SW 1271 (cell line): ENCODE results near the gene ALDH1L1.

Experiments
- DNase-seq, 2 experiments: peaks; one replicate each; lab custom pipeline; 2025; lab: John Stamatoyannopoulos, UW

ALDH1L1 gene

DNA sequence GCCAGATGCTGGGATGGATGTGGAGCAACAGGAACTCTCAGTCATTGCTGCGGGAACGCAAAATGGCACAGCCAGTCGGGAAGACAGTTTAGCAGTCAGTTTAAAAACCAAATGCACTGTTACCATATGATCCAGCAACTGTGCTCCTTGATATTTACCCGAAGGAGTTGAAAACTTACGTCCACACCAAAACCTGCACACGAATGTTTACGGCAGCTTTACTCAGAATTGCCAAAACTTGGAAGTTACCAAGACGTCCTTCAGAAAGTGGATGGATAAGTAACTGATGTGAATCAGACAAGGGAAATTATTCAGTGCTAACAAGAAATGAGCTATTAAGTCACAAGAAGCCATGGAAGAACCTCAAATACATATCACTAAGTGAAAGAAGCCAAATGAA, 60.4 kb downstream of the ALDH1L1 start:
- no peak for DNase-seq

DNA sequence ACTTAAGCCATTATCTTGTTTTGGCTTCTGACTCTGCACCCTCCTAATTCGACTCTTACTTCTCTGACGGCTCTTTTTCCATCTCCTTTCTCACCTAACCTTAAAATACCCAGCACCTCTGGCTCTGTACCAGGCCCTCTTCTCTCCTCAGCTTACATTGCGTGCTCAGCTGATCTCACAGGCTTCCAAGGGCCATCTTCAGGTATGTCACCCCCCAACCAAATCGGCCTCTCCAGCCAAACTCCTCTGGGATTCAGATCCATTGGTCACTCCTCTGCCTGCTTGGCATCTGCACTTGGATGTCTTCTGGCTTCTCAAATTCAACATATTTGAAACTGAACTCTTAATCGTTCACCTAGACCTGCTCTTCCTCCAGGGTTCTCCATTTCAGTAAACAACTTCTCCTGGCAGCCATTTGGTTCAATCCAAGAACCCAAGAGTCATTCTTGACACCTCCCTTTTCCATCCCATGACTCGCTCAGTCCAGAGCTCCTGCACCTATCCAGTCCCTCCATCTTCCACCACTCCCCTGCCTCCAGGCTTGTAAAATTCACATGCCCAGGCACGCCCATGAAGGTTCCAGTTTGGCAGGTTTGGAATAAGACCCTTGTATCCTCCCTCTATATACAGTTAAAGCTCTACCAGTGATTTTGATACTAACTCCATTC, 61.2 kb downstream of the ALDH1L1 start:
- no peak for DNase-seq

DNA sequence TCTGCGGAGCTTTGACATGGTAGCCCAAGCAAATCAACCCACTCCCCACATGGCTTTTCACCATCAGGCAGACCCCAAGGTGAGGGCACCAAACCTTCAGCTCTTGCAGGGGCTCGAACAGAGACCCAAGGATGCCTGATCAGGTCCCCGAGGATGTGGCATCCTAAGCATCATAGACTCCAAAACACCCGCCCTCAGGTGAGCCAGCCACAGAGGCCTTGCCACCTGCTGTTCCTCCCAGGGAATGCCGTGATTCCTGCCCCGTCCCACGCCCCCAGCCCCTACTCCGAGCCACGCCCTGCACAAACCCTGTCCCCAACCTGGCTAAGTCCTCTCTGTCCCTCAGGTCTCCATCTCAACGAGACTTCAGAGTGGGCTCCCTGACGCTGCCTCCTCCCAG, 61.8 kb downstream of the ALDH1L1 start:
- DNase-seq, result no peak

DNA sequence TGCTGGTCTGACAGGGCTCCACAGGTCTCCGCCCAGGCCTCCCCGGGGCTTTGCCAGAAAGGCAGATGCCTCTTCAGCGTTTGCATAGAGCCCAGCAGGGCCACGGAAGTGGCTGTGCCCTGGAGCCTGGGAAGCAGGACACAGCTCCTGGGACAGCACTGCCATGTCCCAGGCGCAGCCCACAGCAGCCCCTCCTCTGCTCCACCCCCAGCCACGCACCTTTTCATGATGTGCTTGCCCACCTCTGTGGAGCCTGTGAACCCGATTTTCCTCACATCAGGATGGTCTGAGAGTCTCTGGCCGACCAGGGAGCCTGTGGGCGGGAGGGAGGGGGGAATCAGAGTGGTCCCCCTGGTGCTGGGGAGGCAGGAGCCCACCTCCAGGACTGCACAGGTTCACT, 62.6 kb downstream of the ALDH1L1 start:
- no peak for DNase-seq

DNA sequence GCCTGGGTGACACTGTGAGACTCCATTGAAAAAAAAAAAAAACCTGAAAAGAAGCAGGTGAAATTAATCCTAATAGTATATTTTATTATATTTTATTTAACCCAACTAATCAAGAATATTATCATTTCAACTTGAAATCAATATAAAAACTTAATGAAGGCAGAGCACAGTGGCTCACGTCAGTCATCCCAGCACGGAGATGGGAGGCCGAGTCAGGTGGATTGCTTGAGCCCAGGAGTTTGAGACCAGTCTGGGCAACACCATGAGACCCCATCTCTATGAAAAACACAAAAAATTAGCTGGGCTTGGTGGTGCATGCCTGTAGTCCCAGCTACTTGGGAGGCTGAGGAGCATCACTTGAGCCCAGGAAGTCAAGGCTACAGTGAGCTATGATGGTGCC, 63.2 kb downstream of the ALDH1L1 start:
- no peak for DNase-seq

DNA sequence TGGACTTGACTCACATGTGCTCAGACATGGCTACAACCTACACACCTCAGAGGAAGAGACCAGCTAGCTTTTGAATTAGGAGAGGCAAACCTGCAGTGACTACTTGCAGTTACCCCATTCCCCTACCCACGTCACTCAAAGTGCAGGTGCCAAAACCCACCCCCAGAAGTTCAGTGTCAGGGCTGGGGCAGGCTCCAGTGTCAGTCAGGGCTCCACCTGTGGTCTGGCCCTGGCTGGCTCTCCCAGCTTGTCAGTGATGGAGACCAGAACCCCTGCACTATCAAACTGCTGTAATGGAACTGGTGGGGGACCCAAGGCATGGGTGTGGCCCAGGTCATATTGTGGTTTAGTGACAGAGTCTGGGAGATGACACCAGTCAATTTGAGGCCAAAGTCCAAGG, 63.9 kb downstream of the ALDH1L1 start:
- DNase-seq, result no peak

DNA sequence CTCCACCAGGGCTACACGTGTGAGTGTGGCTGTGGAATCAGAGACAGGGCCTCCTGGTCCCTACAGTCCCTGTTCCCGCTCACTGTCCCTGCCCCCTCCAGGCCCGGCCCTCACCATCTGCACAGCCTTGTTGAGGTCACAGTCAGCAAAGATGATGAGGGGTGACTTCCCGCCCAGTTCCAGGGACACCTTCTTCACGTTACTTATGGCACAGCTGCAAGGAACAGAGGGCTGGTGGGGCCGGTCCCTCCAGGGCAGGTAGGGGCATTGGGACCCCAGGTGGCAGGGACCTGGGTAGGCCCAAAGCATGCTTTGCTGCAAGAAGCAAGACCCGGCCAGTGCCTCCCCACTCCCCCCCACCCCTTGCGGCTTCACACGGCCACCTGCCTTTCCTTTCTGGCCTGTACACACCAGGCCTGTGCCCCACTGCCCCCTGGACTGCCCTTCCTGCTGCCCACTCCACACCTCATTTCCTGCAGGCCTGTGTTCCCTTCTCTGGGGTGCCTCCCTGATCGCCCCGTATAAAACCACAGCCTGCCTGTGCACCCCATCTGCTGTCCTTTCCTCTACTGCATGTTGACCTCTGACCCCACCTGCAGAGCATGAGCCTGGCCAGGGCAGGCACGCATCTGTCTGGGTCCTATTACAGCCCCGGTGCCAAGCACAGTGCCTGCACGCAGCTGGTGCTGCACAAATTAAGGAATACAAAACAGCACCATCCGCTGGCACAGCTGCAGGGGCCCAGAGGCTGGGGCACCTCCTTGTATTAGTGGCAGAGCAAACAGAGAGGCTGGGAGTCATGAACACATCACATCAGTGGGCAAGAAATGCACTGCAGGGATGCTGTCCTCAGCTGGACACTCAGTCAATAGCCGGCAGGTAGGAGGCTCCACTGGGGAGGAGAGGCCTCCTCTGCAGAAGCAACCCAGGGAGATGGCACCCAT, 65.7 kb downstream of the ALDH1L1 start:
- DNase-seq, result no peak

DNA sequence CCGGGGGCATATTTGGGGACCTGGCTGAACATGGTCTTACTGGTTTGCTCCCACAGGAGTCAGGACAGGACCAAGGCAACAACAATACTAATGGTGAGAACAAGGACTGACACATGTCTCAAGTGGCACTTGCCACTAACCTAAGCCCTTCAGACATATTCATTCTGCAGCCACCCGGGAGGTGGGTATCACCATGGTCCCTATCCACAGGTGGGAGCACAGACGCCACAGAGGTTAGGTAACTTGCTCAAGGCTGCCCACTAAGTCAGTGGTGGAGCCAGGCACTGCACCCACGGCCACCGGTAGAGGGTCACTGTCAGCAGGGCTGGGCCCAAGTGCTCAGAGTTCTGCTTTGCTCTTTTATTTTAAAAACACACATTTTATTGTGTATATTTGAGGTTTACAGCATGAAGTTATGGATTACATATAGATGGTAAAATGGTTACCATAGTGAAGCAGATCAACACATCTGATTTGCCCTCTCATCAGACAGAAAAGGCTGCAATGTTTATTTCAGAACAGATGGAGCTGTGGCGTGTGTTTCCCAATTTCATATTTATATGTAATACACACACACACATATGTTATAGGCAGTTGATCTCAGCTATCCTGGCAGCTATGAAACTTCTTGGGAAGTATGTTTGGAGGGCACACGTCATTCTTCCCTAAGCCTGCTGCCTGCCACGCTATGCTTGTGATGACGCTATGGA, 66.5 kb downstream of the ALDH1L1 start:
- no peak for DNase-seq

DNA sequence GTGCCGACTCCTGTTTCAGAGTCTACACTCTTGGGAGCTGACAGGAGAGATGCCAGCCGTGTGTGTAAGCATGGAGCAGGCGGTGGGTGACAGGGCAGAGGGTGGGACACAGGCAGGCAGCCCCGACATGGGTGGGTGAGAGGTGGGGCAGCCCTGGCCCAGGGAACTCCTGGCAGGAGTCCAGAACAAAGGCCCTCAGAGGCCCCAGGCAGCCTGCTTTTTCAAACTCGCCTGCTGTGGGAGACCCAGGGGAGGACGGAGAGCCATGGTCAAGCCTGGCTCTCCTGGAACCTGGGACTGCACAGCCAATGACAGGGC, 67.2 kb downstream of the ALDH1L1 start:
- DNase-seq, result no peak

DNA sequence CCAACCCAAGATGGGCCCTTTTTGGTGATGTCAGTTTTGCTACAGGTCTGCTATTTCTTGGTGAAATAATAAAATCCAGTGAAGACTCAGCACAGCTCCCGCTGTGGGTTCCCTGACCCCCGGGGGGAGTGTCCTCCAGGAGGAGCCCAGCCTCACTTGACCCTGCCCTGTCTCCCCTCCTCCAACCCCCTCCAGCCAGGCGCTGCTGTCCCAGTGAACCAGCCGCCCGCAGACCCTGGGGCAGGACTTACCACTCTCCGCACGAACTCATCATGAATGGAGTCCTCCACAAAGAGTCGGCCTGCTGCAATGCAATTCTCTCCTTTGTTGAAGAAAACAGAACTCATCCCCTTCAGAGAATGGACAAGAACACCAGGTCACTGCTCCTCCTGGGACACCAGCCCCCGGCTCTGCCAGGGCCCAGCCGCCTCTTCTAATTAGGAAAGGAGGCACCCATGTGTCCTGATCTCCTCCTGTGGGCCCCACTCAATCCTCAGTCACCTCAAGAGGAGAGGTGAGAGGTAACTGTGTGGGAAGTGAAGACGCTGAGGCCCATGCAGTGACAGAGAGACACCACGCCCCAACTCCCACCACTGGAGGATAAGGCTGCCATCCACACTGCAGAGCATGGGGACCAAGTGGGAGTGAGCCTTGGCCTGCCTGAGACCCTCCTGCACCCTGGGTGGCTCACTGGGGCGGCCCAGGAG, 67.7 kb downstream of the ALDH1L1 start:
- no peak for DNase-seq

DNA sequence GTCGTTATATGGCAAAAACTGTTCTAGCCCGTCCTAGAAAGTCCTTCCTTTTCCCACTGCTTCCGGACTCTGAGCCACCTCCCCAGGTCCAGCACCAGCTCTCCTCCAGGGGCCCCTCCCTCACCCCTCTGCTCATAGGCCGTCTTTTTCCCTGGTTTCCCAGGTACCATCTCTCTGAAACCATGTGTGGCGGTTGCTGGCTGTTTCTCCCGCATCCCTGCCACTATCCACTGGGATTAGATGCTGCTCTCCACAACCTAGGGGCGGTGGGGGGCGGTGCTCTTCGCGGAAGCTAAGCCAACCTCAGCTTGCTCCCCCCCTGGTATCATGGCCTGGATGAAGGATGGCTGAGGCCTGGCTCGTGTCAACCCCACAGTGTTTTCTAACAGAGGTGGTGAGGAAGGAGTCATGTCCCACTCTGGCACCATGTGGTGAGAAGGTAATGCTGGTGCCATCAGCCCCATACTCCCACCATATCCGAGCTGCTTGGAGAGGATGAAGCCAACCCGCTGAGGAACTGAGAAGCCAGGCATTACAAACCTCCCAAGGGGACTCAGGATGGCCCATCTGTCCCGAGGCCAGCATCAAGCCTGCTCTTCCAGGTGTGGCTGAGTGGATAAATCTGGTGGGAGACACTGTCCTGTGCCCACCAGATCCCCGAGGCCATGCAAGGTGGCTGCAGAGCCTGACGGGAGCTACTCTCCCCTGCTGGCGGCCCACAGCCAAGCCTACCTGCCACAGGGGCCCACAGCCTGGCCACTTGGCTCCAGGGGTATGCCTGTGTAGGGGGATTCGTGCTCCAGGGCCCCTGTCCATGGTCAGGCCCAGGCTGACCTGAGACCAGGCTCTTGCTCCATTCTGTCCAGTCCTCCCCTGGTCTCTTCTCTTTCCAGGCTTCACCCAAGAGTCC, 68.6 kb downstream of the ALDH1L1 start:
- DNase-seq, result no peak

DNA sequence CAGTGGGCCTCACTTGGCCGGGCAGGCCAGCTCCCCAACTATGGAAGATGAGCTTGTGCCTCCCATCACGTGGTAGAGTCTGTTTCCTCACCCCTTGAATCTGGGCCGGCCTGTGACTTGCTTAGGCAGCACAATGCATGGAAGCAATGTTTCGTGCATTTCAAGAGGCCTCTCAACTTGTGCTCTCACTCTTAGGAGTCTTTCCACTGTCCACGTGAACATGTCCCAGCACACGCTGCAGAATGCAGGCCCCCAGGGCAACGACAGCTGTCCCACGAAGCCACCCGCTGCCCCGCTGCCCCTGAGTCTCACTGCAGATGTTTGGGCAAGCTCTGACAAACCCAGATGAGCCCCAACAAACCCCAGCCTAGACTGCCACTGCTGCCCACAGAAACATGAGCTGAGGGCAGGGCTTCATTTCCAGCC, 69.2 kb downstream of the ALDH1L1 start:
- DNase-seq, result no peak

DNA sequence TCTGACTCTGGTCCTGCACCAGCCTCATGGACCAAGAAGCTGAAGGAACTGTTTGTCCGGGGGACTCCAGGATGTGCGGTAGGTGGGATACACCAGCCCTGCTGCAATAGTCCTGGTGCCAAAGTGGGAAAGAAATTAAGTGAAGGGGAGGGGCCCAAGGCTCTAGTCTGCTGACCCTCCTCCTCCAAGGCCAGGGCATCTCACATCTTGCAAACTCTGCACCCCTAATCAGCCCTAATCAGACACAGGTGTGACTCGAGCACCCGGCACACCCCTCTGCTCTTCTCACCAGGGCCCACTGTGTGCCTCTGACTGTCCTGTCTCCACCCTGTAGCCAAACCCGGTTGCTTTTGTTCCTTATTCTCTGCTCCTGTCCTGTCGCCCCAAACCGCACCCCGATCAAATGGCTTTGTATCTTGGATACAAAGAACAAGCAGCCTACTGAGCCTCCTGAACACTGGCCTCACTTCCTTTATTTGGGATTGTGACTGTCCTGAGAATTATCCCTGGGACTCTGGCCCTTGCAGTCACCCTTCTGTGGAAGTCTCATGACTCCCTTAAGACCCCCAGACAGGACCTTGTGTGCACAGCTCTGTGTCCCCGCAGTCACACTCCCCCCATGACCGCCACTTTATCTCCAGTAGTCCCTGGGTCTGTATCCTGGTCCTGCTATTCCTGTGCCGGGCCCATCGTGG, 69.8 kb downstream of the ALDH1L1 start:
- DNase-seq, result no peak

DNA sequence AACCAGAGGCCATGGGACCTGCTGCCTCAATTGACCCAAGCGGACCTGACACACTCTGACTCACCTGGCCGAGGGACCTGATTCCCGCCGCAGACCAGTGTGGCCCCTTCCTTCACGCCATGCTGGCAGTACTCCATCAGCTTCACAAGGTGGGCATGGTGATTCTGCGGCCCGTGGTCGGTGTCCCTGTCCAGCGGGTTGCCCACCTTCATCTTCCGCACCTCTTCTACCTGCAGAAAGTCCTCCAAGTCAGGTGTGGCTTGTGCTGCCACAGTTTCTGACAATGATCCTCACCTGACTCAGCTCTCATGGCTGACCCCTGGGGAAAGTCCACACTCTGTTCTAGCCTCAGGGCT, 70.5 kb downstream of the ALDH1L1 start:
- DNase-seq, result no peak

DNA sequence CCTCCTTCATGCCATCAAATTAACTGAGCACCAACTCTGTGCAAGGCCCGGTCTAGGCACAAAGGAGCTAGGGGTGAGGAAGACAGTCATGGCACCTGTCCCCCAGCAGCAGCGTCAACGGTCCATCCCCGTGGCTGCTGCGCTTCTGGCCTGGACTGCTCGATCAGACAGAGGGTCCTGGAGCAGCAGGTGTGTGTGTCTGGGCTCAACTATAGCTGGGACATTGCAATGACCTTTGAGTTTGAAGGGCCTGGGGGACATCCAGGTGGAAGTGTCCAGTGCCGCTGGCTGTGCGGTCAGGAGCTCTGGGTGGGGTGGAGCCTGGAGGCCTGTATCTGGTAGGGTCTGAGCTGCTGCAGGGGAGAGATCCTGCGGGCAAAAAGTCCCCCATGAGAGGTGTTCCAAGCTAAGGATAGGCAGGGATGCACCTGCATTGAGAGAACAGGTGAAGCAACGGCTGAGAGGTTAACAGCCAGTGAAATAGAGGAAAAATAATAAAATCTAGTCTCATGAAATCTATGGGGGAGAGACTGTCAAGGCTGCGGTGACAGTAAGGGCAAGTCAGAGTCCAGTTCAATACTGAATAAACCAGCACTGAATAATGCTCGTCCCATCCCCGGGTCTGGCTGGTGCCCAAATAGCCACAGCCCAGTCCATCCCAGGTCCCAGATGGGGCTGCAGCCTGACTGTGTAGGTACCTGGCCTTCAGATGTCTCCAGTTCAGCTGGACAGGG, 71.1 kb downstream of the ALDH1L1 start:
- DNase-seq, result no peak

DNA sequence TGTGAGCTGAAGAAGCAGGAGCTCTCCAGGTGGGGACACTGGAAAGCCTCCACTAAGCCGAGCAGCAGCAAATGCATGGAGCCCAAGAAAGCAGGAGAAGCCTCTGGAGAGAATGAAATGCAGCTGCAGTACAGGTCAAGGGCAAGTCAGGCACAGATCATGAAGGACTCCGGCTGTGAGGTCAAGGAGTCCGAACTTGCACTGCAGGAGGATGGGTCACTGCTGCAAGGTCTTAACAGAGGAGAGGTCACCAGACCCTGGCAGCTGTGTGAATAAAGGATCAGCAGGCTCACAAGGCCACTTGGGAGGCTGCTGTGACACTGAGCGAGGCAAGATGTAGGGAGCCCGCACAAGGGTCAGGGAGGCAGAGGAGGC, 71.7 kb downstream of the ALDH1L1 start:
- no peak for DNase-seq

DNA sequence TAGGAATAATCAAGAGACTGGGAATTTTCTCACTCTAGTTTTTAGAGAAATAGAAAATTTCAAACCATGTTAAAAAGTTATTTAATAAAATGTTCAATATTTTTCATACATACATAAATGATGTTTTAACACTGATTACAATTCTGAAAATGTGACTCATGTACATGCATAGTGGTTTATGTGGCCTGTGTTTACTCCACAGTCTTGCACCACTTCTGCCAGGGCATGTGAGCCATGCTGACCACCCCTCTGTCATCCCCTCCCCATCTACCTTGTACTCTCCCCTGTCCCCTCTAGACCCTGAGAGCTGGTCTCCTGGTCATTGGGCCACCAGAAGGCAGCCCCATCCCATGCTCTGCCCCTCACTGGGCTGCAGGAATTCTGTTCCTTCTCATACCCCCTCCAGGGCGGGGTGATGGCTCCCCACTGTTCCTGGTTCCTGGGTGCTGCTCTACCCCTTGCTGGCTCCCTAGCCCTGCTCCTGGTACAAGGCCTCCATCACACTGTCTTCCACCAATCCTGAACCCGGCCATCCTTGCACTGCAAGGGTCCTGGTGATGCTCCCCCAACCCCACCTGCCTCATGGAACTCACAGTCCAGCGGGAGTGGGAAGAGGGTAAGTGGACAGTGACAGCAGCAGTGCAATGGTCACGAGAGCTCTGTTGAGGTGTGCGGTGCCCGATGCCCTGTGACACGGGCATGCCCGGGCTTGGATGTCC, 72.3 kb downstream of the ALDH1L1 start:
- no peak for DNase-seq

DNA sequence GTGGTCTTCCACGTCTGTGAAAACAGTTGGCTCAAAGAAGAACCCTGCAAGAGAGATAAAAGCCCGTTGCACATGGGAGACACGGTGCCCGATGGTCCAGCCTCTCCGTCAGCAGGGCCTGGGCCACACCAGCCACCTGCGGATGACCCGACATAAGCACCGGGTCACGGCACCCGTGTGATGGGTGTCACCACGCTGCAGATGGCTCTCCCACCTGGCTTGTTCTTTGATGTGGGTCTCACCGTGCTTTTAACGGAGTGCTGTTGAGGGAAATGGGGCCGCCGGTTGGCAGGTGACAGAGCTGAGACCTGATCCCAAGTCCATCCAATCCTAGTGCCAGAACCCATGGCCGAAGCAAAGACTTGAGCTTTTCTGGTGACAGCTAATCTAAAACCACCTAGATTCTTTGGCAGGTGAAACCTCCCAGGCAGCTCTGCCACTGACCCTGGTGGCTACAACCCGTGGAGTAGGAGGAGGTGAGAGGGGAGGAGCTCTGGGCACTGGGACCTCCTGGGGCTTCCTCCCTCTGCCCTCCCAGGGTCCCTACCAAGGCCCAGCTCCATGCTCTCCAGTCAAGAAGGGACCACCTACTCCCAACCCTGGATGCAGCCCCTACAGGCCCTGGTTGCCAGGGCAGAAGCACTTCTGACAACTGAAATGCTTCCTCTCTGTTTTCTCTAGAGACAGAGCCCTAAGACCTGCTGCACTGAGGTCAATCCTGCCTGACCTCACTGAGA, 73.0 kb downstream of the ALDH1L1 start:
- DNase-seq, result no peak
